Retinal pigment epithelial cell (primary cell): ENCODE measurements around the gene MCTP2.

Source experiments
- DNase-seq: peaks from one replicate; pipeline ENCODE4 v3.0.0-alpha.2; 2010; ENCODE audit warnings: low read depth
- H3K4me3 ChIP-seq: 2 replicates; pipeline ENCODE4 v1.5.1; 2011; ENCODE audit warnings: mild to moderate bottlenecking, low read length, control low read depth, moderate library complexity
- CTCF ChIP-seq: conservative IDR thresholded peaks from 2 replicates; pipeline ENCODE4 v1.5.1; 2011; ENCODE audit warnings: low read depth, low read length, control low read depth, inconsistent platforms

Gene MCTP2

GRCh38 chr15:94460624-94461023, 229.3 kb downstream of the MCTP2 start:
- no peak for TF ChIP-seq CTCF
- DNase-seq: no peak
- no peak overlapping the region for H3K4me3 ChIP-seq

GRCh38 chr15:94467034-94467433, 235.7 kb downstream of the MCTP2 start:
- H3K4me3 ChIP-seq: no peak overlapping the region
- TF ChIP-seq CTCF: no peak
- DNase-seq: no peak

DNA sequence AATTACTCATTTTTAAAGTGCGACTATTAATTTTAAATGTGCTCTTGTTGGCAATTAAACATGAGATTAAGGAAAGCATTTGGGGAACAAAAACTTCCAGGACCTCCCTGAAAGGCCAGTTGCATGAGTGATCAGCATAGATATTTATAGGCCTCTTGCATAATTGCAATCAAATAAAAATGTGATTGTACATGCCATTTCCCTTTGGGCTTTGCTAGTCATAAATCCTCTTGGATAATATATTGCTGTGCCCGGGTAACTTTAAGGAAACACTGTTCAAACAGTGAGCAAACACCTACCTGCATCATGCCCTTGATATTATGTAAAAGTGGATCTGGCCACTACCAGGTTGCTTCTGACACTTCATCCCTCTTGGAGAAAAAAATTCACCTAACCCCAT, 239.1 kb downstream of the MCTP2 start:
- H3K4me3 ChIP-seq: no peak overlapping the region
- no peak for TF ChIP-seq CTCF
- no peak for DNase-seq

GRCh38 chr15:94476686-94477085, 245.3 kb downstream of the MCTP2 start:
- no peak overlapping the region for H3K4me3 ChIP-seq
- no peak for TF ChIP-seq CTCF
- no peak for DNase-seq

DNA sequence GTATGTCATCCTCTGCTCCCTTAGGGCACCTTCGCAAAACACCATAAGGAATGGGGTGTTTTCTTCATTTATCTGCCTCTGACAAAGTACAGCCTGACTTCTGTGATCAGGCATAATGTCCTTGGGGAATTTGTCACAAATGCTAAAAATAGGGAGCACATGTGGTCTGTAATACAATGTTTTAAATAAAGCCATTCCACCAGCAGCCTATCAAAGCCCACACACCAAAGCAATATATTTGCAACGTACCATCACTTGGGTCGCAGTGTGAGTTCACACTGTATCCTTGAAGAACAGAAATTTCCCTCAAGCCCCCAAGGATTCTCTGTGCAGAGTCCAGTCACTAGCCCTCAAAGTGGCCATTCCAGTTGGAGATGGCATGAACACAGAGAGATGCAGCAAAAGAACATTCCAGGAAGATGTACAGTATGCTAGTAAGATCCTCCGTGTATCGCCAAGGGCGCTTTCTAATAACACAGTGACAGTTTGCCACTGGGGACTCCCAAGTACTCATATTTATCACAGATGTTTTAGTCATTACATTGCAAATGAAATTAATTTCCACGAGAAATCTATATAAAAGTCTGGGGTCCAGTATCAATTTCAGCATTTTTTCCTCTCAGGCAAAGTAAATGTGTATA, 246.7 kb downstream of the MCTP2 start:
- no peak overlapping the region for H3K4me3 ChIP-seq
- no peak for DNase-seq
- no peak for TF ChIP-seq CTCF

GRCh38 chr15:94478763-94479162, 247.4 kb downstream of the MCTP2 start:
- TF ChIP-seq CTCF: no peak

DNA sequence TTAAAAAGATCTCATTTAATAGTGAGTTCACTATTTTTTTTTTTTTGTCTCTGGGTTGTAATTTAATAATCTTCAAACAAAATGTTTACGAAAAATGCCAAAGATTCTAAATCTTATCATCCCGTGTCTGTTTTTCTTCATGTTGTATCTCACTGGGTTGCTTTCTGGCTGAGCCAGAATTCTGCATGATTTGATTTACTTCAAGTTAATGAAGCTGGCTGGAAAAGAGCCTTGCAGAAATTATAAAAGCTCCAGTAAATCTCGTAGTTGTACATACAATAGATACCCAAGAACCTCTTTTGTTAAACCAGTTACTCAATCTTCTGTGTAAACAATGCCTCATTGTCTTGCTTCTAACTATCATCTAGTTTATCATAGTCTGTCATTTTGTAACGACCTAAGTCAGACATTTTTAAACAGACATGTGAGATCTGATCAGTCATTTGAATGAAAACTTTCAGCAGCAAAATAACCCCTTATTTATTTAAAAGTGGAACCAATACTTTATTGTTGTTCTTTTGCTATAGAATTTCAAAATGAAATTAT, 249.0 kb downstream of the MCTP2 start:
- TF ChIP-seq CTCF: no peak

More at GRCh38 chr15:94478763-94479162, 247.4 kb downstream of the MCTP2 start:
- DNase-seq: no peak
- H3K4me3 ChIP-seq: no peak overlapping the region

More for the DNA sequence above, 249.0 kb downstream of the MCTP2 start:
- no peak overlapping the region for H3K4me3 ChIP-seq
- no peak for DNase-seq
